Erythroblast (primary cell): ENCODE measurements around the gene EXOSC7.

Experiments used
- GATA1 ChIP-seq: IDR thresholded peaks from 2 replicates; pipeline ENCODE4 v1.6.1; 2011; ENCODE audit warnings: low read depth, mild to moderate bottlenecking, control low read depth, low read length, moderate library complexity
- POLR2A ChIP-seq: IDR thresholded peaks from 2 replicates; pipeline ENCODE4 v1.6.1; 2011; ENCODE audit warnings: mild to moderate bottlenecking, low read length

DNA sequence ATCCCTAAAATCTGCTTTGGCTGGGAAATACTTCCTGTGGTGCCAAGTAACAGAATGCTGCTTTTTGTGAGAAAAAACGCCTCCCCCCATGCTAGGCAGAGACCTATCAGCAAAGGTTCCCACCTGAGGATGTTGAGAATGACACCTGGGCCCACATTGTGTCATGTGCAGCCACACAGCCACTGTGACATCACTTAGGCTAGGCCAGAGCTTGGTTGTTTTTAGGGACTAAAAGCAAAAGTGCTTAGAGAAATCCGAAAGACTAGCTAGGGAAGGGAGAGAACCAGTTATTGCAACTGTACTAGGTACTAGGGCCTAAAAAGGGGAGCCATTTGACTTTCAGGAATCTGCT, 6.2 kb upstream of the EXOSC7 start:
- TF ChIP-seq POLR2A: no peak
- TF ChIP-seq GATA1: no peak
